Suppressor macrophage treated with lipopolysaccharide for 4 hours (primary cell): ENCODE data around the gene COMMD2.

Experiments
- DNase-seq: peaks from one replicate; pipeline ENCODE4 v3.0.0-alpha.2; 2020

The COMMD2 gene

DNA sequence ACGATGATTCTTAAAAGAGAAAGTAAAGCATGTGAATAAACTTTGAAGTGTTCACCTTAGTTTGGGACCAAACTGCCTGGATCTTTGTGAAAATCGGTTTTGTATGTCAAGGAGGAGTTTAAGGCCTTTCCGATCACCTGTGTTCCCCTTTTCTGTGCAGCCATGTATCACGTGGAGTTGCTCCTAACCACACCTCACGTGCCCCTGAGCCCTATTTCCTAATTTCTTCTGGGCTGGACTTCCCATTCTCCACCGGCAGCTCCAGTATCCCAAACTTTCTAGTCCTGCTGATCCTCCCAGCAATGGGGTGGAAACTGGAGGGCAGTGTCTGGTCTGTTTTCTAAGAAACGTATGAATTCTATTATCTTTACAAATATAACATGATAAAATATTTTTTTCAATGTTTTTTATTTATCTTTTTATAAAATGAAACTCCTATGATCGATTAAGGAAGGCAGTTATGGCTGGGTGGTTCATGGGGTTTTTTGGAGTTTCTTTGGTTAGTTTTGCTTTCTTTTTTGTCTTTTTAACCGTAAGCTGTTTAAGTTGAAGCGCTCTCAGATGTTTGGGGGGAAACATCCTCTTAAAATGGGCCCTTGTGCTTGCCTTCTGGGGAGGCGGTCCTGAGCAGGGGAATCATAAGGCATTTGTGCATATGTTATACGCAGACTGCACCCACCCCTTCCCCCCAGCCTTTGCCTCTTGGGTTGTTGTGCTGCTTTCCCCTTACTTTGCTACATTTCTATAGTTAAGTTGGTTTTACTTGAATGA, 50.9 kb downstream of the COMMD2 start:
- DNase-seq = no peak
